ENCODE results near the gene ANKH.
"Not testable (repeated sequence)": the region's sequence is repeated elsewhere in the genome, so short reads cannot be mapped to it uniquely, and the experiment has no call there.

Gene ANKH

DNA sequence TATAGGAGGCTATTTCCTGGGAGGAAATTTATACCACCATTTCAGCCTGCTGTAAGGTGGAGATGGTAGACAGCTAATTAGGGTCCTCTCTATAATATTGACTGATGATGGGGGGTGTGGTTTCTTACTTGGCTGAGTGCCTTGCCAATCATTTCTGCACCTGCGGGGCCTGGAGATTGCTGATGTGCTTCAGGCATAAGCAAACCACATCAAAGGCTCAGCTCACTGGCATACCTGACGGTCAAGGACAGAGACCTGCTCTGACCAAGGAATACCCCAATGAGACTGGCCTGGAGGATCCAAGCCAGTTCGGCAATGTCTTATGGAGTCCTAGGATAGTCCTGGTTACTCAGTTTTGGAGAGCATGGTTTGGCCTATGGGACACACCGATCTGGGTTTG lies 29.5 kb downstream of the ANKH start:
- Histone ChIP-seq H3K36me3 (ENCODE audit: insufficient read depth, low read length) (peaks cover 22% of the 10 kb centered on the region; the same call in 1 of the 2 replicates), H3K9ac (ENCODE audit: low read depth, low read length, poor library complexity, severe bottlenecking) (no peak overlapping the region), H4K20me1 (ENCODE audit: insufficient read depth, low read length, poor library complexity, severe bottlenecking) (no peaks in the 10 kb centered on the region), H3F3A (ENCODE audit: low read depth) (no peaks in the 10 kb centered on the region), H3K4me1 (ENCODE audit: insufficient read depth, low read length, poor library complexity, severe bottlenecking) (no peaks in the 10 kb centered on the region), H3K9me3 (ENCODE audit: insufficient read depth, low read depth, low read length) (no peaks in the 10 kb centered on the region), H3K79me2 (ENCODE audit: insufficient read depth, low read length) (peaks cover 6% of the 10 kb centered on the region; the same call in 1 of the 2 replicates), H3K4me3 (ENCODE audit: low read length, poor library complexity, severe bottlenecking) (no peak overlapping the region), H3K27me3 (ENCODE audit: insufficient read depth, low read length, poor library complexity, severe bottlenecking) (no peaks in the 10 kb centered on the region), H2AFZ (ENCODE audit: low read length) (no peak overlapping the region), H3K9me2 (replicated peaks; ENCODE audit: low read depth, low read length) (no peaks in the 10 kb centered on the region), H3K4me2 (ENCODE audit: low read depth, low read length, poor library complexity, severe bottlenecking) (no peak overlapping the region)
- TF ChIP-seq, protein P1, sequence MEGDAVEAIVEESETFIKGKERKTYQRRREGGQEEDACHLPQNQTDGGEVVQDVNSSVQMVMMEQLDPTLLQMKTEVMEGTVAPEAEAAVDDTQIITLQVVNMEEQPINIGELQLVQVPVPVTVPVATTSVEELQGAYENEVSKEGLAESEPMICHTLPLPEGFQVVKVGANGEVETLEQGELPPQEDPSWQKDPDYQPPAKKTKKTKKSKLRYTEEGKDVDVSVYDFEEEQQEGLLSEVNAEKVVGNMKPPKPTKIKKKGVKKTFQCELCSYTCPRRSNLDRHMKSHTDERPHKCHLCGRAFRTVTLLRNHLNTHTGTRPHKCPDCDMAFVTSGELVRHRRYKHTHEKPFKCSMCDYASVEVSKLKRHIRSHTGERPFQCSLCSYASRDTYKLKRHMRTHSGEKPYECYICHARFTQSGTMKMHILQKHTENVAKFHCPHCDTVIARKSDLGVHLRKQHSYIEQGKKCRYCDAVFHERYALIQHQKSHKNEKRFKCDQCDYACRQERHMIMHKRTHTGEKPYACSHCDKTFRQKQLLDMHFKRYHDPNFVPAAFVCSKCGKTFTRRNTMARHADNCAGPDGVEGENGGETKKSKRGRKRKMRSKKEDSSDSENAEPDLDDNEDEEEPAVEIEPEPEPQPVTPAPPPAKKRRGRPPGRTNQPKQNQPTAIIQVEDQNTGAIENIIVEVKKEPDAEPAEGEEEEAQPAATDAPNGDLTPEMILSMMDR (conservative IDR thresholded peaks at IDR 0.05; ENCODE audit: low read length): no peak
- no peak for TF ChIP-seq EZH2phosphoT487 (IDR thresholded peaks at IDR 0.05; ENCODE audit: borderline replicate concordance)

DNA sequence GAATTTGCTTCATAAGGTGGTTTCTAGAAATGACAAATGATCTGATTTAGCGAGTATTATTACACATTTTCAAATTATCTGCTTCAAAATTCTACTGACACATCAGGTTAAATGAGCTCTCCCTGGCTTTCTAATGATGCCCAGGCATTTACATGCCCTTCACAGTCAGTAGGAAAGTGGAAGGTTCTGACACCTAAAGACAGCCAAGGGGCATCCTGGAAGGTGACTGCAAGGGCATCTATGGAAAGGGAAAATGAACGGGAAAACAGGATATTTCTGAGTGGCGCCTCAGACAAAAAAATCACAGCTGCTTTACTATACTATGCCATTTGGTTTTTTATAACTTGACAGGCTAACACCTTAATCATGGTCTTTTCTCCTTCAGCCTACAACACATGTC lies 31.0 kb downstream of the ANKH start:
- Histone ChIP-seq H3K79me2 (ENCODE audit: insufficient read depth, low read length) (peaks cover 6% of the 10 kb centered on the region; the same call in 1 of the 2 replicates), H3K4me2 (ENCODE audit: low read depth, low read length, poor library complexity, severe bottlenecking) (no peak overlapping the region), H3K4me1 (ENCODE audit: insufficient read depth, low read length, poor library complexity, severe bottlenecking) (no peaks in the 10 kb centered on the region), H3K4me3 (ENCODE audit: low read length, poor library complexity, severe bottlenecking) (no peak overlapping the region), H4K20me1 (ENCODE audit: insufficient read depth, low read length, poor library complexity, severe bottlenecking) (no peaks in the 10 kb centered on the region), H3K36me3 (ENCODE audit: insufficient read depth, low read length) (peaks cover 21% of the 10 kb centered on the region; the same call in 1 of the 2 replicates), H3K9me2 (replicated peaks; ENCODE audit: low read depth, low read length) (no peaks in the 10 kb centered on the region), H3K27me3 (ENCODE audit: insufficient read depth, low read length, poor library complexity, severe bottlenecking) (no peaks in the 10 kb centered on the region), H3F3A (ENCODE audit: low read depth) (no peaks in the 10 kb centered on the region), H3K9me3 (ENCODE audit: insufficient read depth, low read depth, low read length) (no peaks in the 10 kb centered on the region), H2AFZ (ENCODE audit: low read length) (no peak overlapping the region), H3K9ac (ENCODE audit: low read depth, low read length, poor library complexity, severe bottlenecking) (no peak overlapping the region)
- TF ChIP-seq, protein P1 (conservative IDR thresholded peaks at IDR 0.05; ENCODE audit: low read length): no peak
- TF ChIP-seq EZH2phosphoT487 (IDR thresholded peaks at IDR 0.05; ENCODE audit: borderline replicate concordance): no peak

DNA sequence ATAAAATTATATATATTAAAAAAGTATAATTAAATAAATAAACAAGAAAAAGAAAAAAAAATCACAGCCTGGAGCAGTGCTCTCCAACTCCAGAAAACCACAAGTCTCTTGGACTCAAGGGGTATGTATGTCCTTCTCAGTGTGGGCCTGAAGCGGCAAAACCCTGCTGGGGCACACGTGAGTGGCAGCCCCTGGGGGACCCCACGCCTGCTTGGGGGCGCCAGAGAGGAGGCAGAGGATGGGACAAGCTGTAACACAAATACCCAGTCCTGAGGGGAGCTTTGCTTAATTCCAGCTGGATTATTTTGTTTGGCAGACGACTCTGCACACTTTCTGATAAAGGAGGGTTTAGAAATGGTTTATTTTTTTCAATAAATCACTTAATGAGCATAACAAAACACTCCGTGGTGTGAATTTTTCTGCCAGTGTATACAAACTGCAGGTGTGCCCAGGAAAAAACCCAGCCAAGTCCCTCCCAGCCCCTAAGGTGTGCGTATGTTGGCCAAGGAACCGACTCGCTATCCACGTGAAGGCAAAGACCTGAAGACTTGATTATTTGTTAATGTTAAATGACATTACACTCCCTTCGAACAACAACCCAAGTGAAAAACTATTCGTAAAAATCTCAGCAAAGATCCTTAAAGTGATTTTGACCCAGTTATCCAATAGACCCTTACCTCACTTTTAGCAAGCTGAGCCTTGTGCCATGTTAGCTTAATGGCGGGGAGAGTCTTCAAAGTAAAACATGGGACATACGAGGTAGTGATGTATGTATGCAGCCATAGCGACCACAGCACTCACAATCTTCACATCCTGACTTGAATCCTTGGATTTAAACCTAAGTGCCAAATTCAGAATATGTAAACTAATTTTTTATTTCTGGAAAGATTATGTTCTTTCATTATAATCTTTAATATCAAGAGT lies 32.9 kb downstream of the ANKH start:
- H3K27me3 ChIP-seq (ENCODE audit: insufficient read depth, low read length, poor library complexity, severe bottlenecking): no peaks in the 10 kb centered on the region
- no peaks in the 10 kb centered on the region for H3K9me2 ChIP-seq (replicated peaks; ENCODE audit: low read depth, low read length)
- H3K4me3 ChIP-seq (ENCODE audit: low read length, poor library complexity, severe bottlenecking): no peak overlapping the region
- no peak overlapping the region for H3K9ac ChIP-seq (ENCODE audit: low read depth, low read length, poor library complexity, severe bottlenecking)
- no peaks in the 10 kb centered on the region for H3F3A ChIP-seq (ENCODE audit: low read depth)
- peaks cover 6% of the 10 kb centered on the region for H3K4me1 ChIP-seq (ENCODE audit: insufficient read depth, low read length, poor library complexity, severe bottlenecking)
- H4K20me1 ChIP-seq (ENCODE audit: insufficient read depth, low read length, poor library complexity, severe bottlenecking): no peaks in the 10 kb centered on the region
- no peaks in the 10 kb centered on the region for H3K9me3 ChIP-seq (ENCODE audit: insufficient read depth, low read depth, low read length)
- TF ChIP-seq, protein P1 (conservative IDR thresholded peaks at IDR 0.05; ENCODE audit: low read length): peak; percentile 23; the same call in 1 of the 2 replicates
- no peak for TF ChIP-seq EZH2phosphoT487 (IDR thresholded peaks at IDR 0.05; ENCODE audit: borderline replicate concordance)
- H3K36me3 ChIP-seq (ENCODE audit: insufficient read depth, low read length): peaks cover 17% of the 10 kb centered on the region; the same call in 1 of the 2 replicates
- H3K4me2 ChIP-seq (ENCODE audit: low read depth, low read length, poor library complexity, severe bottlenecking): no peak overlapping the region
- H2AFZ ChIP-seq (ENCODE audit: low read length): no peak overlapping the region
- H3K79me2 ChIP-seq (ENCODE audit: insufficient read depth, low read length): peaks cover 13% of the 10 kb centered on the region

DNA sequence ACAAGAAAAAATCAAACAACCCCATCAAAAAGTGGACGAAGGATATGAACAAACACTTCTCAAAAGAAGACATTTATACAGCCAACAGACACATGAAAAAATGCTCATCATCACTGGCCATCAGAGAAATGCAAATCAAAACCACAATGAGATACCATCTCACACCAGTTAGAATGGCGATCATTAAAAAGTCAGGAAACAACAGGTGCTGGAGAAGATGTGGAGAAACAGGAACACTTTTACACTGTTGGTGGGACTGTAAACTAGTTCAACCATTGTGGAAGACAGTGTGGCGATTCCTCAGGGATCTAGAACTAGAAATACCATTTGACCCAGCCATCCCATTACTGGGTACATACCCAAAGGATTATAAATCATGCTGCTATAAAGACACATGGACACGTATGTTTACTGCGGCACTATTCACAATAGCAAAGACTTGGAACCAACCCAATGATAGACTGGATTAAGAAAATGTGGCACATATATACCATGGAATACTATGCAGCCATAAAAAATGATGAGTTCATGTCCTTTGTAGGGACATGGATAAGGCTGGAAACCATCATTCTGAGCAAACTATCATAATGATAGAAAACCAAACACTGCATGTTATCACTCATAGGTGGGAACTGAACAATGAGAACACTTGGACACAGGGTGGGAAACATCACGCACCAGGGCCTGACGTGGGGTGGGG lies 34.0 kb downstream of the ANKH start:
- not testable (repeated sequence) for H2AFZ ChIP-seq (ENCODE audit: low read length); H3K4me2 ChIP-seq (ENCODE audit: low read depth, low read length, poor library complexity, severe bottlenecking); H3K9ac ChIP-seq (ENCODE audit: low read depth, low read length, poor library complexity, severe bottlenecking); H3F3A ChIP-seq (ENCODE audit: low read depth); H3K9me2 ChIP-seq (replicated peaks; ENCODE audit: low read depth, low read length); H4K20me1 ChIP-seq (ENCODE audit: insufficient read depth, low read length, poor library complexity, severe bottlenecking); H3K4me3 ChIP-seq (ENCODE audit: low read length, poor library complexity, severe bottlenecking); H3K4me1 ChIP-seq (ENCODE audit: insufficient read depth, low read length, poor library complexity, severe bottlenecking); H3K27me3 ChIP-seq (ENCODE audit: insufficient read depth, low read length, poor library complexity, severe bottlenecking); H3K9me3 ChIP-seq (ENCODE audit: insufficient read depth, low read depth, low read length)
- H3K36me3 ChIP-seq (ENCODE audit: insufficient read depth, low read length): peaks cover 15% of the 10 kb centered on the region; the same call in 1 of the 2 replicates
- H3K79me2 ChIP-seq (ENCODE audit: insufficient read depth, low read length): peaks cover 23% of the 10 kb centered on the region
